H1 (cell line): Measurements from ENCODE around the gene DLEC1.

Source experiments
- CREB1 ChIP-seq: IDR thresholded peaks from 2 replicates; pipeline ENCODE4 v1.6.1; 2012; ENCODE audit warnings: inconsistent platforms
- EP300 ChIP-seq, 2 experiments: IDR thresholded peaks; 1 replicate in 1 of 2; 2 replicates in 1 of 2; pipeline ENCODE4 v1.6.1; 2011 to 2012; ENCODE audit warnings: low read depth in 2 of 2, low read length in 2 of 2, mild to moderate bottlenecking in 2 of 2, borderline replicate concordance in 1 of 2, inconsistent platforms in 1 of 2, moderate library complexity in 1 of 2
- POLR2A ChIP-seq, 2 experiments: IDR thresholded peaks; 1 replicate in 1 of 2; 2 replicates in 1 of 2; pipeline ENCODE4 v1.6.1; 2011; ENCODE audit warnings: low read depth in 2 of 2, low read length in 2 of 2, mild to moderate bottlenecking in 2 of 2; ENCODE audit errors: control extremely low read depth in 1 of 2
- RFX5 ChIP-seq: IDR thresholded peaks from 2 replicates; pipeline ENCODE4 v1.6.1; 2011; ENCODE audit warnings: low read depth, low read length, improper control_type of control experiment, borderline replicate concordance
- SIN3A ChIP-seq, 2 experiments: IDR thresholded peaks in 1 of 2; conservative IDR thresholded peaks in 1 of 2; 2 replicates each; pipeline ENCODE4 v1.6.1; 2011 to 2012; ENCODE audit warnings: low read length in 2 of 2, improper control_type of control experiment in 1 of 2, low read depth in 1 of 2, mild to moderate bottlenecking in 1 of 2
- ZNF274 ChIP-seq: IDR thresholded peaks from 2 replicates; pipeline ENCODE4 v1.7.0; 2012; ENCODE audit warnings: low read length, borderline replicate concordance; ENCODE audit errors: extremely low read depth
- TF ChIP-seq, protein P1 (sequence below), 3 experiments: IDR thresholded peaks; 1 replicate in 2 of 3; 2 replicates in 1 of 3; pipeline versions ENCODE4 v1.5.1 to v1.6.1; 2011; ENCODE audit warnings: low read length in 3 of 3, mild to moderate bottlenecking in 3 of 3, inconsistent platforms in 2 of 3, low read depth in 1 of 3, moderate library complexity in 1 of 3; ENCODE audit not compliant: insufficient read depth in 1 of 3; ENCODE audit errors: control extremely low read depth in 1 of 3
- TF ChIP-seq, protein P2 (sequence below): IDR thresholded peaks from 2 replicates; pipeline ENCODE4 v1.6.1; 2012; ENCODE audit warnings: inconsistent platforms

DNA sequence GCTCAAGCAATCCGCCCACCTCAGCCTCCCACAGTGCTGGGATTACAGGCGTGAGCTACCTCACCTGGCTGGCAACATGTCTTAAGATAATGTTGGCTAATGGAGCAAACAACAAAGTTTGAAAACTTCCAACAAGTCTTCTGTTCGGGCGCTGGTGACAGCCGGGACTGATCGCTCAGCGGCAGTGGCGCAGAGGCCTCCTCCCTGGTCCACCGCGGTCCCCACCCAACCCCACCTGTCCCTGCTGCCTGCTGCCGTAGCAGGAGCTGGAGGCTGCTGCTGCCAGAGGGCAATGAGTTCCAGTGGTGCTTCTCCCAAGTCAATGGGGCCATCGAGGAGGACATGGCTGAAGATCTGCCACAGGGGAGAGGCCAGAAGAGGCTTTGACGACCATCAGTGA is 12.1 kb downstream of the DLEC1 start:
- TF ChIP-seq ZNF274 (no peak), EP300 (IDR thresholded peaks at IDR 0.05; ENCODE audit: borderline replicate concordance in 1 of 2, low read depth in 2 of 2, low read length in 2 of 2) (no peak), SIN3A (conservative IDR thresholded peaks at IDR 0.05 in 1 of 2, IDR thresholded peaks at IDR 0.05 in 1 of 2; ENCODE audit: low read depth in 1 of 2, low read length in 2 of 2) (no peak), POLR2A (IDR thresholded peaks at IDR 0.05; ENCODE audit: control extremely low read depth in 1 of 2, low read depth in 2 of 2, low read length in 2 of 2) (no peak), RFX5 (no peak), CREB1 (no peak)
- TF ChIP-seq, protein P1, sequence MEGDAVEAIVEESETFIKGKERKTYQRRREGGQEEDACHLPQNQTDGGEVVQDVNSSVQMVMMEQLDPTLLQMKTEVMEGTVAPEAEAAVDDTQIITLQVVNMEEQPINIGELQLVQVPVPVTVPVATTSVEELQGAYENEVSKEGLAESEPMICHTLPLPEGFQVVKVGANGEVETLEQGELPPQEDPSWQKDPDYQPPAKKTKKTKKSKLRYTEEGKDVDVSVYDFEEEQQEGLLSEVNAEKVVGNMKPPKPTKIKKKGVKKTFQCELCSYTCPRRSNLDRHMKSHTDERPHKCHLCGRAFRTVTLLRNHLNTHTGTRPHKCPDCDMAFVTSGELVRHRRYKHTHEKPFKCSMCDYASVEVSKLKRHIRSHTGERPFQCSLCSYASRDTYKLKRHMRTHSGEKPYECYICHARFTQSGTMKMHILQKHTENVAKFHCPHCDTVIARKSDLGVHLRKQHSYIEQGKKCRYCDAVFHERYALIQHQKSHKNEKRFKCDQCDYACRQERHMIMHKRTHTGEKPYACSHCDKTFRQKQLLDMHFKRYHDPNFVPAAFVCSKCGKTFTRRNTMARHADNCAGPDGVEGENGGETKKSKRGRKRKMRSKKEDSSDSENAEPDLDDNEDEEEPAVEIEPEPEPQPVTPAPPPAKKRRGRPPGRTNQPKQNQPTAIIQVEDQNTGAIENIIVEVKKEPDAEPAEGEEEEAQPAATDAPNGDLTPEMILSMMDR (IDR thresholded peaks at IDR 0.05; ENCODE audit: control extremely low read depth in 1 of 3, insufficient read depth in 1 of 3, low read depth in 1 of 3, low read length in 3 of 3) = no peak
- TF ChIP-seq, protein P2, sequence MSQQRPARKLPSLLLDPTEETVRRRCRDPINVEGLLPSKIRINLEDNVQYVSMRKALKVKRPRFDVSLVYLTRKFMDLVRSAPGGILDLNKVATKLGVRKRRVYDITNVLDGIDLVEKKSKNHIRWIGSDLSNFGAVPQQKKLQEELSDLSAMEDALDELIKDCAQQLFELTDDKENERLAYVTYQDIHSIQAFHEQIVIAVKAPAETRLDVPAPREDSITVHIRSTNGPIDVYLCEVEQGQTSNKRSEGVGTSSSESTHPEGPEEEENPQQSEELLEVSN = no peak
